Measurements from ENCODE around the gene ALDH1A2.
"Not testable (repeated sequence)": the region's sequence is repeated elsewhere in the genome, so short reads cannot be mapped to it uniquely, and the experiment has no call there.

Gene ALDH1A2

DNA sequence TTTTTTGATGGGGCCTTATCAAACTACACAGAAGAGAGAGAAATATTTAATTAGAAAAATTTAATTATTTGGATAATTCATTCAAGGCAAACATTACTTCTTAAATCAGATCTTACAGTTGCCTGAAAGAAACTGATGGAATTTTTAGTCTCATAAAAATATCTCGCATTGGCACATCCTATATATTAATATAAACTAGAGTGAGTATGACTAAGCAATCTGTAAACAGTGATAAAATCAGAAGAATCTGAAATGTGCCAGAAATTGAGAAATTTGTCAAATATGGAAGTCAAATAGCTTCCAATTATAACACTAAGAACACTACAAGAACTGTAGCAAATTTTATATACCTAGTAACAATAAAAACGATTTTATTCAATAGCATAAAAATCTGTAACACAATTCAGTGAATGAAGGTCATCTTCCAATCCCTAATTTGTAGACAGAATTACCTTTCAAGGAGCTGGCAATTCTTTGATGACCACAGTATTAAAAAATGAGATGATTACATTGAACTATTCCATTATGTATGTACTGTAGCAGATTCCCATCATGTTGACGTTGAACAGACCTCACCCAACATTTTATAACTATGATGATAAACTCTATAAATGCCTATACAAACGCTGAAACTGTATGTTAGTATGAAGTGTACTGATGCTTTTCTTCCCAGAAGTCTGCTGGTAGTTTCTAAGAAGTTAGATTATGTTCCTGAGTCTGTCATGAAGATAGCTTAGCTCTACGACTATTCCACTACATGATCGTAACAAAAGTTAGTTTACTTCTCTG is 63.0 kb downstream of the ALDH1A2 start:
- Histone ChIP-seq H3K4me3 (ENCODE audit: low read length) (no peak overlapping the region), H3K27me3 (ENCODE audit: control insufficient read depth, insufficient read depth, low read length) (no peaks in the 10 kb centered on the region), H3K9ac (ENCODE audit: low read length) (no peak overlapping the region), H3K27ac (ENCODE audit: low read depth, low read length) (no peak overlapping the region), H3K36me3 (ENCODE audit: control insufficient read depth, insufficient read depth, low read length) (no peaks in the 10 kb centered on the region), H3K4me1 (ENCODE audit: control insufficient read depth, insufficient read depth, low read length) (no peaks in the 10 kb centered on the region)

DNA sequence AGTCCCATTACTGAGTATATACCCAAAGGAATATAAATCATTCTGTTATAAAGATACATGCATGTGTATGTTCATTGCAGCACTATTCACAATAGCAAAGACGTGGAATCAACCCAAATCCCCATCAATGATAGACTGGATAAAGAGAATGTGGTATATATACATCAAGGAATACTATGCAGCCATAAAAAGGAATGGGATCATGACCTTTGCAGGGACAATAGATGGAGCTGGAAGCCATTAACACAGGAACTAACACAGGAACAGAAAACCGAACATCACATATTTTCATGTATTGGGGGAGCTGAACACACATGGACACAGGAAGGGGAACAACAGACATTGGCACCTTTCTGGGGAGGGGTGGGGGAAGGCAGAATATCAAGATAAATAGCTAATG is 65.8 kb downstream of the ALDH1A2 start:
- not testable (repeated sequence) for H3K4me1 ChIP-seq (ENCODE audit: control insufficient read depth, insufficient read depth, low read length); H3K27me3 ChIP-seq (ENCODE audit: control insufficient read depth, insufficient read depth, low read length); H3K4me3 ChIP-seq (ENCODE audit: low read length); H3K27ac ChIP-seq (ENCODE audit: low read depth, low read length); H3K36me3 ChIP-seq (ENCODE audit: control insufficient read depth, insufficient read depth, low read length); H3K9ac ChIP-seq (ENCODE audit: low read length)

DNA sequence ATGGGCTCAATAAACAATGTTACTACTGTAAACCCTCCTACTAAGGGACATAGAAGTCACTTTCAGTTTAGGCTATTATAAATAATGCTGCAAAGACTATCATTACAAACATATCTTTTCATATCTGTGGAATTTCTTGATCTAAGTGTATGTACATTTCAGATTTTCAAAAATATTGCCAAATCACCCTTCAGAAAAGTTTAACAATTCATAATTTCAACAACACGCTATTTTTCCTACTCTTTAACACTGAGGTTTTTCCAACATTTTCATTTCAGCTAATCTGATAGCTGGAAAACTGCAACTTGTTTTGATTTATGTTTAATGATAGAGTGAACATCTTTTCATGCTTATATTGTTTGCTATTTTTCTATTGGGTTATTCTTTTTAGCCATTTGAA is 69.0 kb downstream of the ALDH1A2 start:
- Histone ChIP-seq H3K36me3 (ENCODE audit: control insufficient read depth, insufficient read depth, low read length) (no peaks in the 10 kb centered on the region), H3K4me1 (ENCODE audit: control insufficient read depth, insufficient read depth, low read length) (no peaks in the 10 kb centered on the region), H3K4me3 (ENCODE audit: low read length) (no peak overlapping the region), H3K9ac (ENCODE audit: low read length) (no peak overlapping the region), H3K27ac (ENCODE audit: low read depth, low read length) (no peak overlapping the region), H3K27me3 (ENCODE audit: control insufficient read depth, insufficient read depth, low read length) (no peaks in the 10 kb centered on the region)

DNA sequence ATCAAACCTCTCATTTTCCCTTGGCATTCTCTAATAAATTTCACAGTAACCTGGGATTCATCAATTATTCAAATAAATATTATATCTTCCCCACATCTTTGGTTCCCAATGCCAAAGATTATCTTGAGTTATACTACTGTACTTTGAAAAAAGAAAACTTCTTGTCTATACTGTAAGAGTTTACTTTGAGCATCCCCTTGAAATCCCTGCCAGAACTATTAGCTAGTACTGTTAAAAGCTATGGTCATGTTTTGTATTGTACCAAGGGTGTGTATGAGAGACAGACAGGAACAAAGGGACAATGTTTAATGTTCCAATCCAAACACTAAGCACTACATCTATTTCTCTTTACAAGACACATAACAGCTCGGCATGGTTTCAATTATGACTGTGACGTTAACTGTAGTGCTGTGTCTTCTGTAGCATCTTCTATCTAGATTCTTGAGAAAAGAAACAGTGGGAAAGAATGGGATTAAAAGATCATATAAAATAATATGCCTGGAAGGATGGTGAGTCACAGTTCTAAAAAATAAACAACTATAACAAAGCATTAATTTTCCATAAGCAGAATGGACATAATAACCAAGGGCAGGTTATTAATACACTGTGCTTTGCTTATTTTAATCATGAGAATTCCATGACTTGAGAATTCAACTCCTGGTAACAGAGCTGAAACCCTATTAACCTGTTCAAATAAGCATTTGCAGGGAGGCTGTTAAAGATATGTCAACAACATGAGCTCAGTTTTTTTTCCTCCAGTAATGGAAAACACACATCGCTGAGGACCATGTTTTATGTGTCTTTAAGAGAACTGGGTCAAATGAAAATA is 71.1 kb downstream of the ALDH1A2 start:
- Histone ChIP-seq H3K36me3 (ENCODE audit: control insufficient read depth, insufficient read depth, low read length) (no peaks in the 10 kb centered on the region), H3K4me1 (ENCODE audit: control insufficient read depth, insufficient read depth, low read length) (no peaks in the 10 kb centered on the region), H3K27ac (ENCODE audit: low read depth, low read length) (no peak overlapping the region), H3K4me3 (ENCODE audit: low read length) (no peak overlapping the region), H3K27me3 (ENCODE audit: control insufficient read depth, insufficient read depth, low read length) (no peaks in the 10 kb centered on the region), H3K9ac (ENCODE audit: low read length) (no peak overlapping the region)

DNA sequence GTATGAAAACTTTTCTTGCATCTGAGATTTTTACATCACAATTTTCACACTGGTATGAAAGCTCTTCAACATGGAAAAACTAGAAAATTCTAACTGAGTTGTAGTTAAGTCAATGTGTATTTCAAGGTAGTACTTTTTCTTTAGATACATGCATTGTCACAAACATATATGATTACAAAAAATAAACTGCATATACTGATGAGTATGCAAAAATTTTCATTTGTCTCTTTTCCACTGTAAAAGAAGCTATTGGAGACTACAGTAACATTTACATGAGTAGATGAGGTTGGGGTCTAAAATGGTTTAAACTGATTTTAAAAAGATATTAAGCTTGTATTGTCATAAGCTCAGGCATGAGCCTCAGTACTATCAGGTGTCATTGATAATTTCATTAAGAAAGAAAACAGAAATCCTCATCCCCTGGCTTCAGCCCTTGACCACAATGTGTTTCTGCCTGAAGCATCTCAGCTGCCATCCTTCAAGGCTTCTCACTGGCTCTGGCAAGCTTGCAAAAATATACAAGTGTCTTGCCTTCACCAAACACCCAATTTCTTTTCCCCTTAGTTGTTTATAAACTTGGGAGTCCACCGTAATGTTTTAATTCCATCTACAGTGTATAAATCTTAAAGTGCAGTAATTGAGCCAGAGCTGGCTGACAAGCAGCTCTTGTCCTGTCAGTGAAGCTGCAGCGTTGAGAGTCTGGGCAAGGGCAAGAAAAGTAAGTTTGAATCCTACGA is 71.9 kb downstream of the ALDH1A2 start:
- no peaks in the 10 kb centered on the region for H3K36me3 ChIP-seq (ENCODE audit: control insufficient read depth, insufficient read depth, low read length)
- no peak overlapping the region for H3K9ac ChIP-seq (ENCODE audit: low read length)
- H3K27me3 ChIP-seq (ENCODE audit: control insufficient read depth, insufficient read depth, low read length) = no peaks in the 10 kb centered on the region
- no peaks in the 10 kb centered on the region for H3K4me1 ChIP-seq (ENCODE audit: control insufficient read depth, insufficient read depth, low read length)
- no peak overlapping the region for H3K4me3 ChIP-seq (ENCODE audit: low read length)
- H3K27ac ChIP-seq (ENCODE audit: low read depth, low read length) = no peak overlapping the region

DNA sequence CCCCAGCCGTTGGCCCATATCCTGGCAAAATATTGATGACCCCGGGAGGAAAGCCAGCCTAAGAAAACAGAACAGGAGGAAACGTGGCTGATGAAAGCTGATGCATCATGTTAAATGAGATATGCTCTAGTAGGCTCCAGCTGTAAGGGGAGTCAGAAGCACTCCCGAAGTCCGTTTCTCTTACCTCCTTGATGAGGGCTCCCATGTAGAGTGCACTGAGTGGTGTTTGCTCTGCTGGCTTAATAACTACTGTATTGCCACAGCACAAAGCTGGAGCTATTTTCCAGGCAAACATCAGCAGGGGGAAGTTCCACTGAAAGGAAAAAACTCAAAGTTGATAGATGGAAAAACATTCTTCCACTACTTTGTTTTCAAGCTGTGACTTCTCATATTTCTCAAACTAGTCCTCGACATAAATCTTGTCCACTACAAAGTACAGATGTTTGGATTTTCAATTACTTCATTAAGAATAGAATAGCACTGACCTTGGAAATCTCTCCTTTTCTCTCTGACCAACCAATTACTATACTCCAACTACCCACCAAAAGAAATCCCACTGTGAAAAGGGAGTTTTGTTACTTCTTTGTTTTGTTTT is 72.7 kb downstream of the ALDH1A2 start:
- no peaks in the 10 kb centered on the region for H3K36me3 ChIP-seq (ENCODE audit: control insufficient read depth, insufficient read depth, low read length)

DNA sequence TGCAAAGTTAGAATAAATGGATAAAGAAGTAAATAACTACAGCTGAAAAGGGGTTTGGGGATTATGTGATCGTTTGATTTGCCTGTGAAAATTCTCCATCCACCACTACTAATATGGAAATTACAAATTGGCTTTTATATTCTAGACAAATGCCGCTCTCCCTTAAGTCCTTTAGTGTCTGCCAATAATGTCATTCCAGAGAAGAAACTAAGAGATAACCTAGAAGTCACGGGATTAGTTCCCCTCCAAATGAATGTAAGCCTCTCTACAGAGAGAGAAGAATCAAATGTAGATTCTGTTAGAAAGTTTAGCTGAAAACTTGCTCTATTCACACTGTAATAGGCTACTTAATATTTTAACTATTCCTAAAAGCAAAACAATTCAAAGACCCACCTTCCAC is 92.0 kb downstream of the ALDH1A2 start:
- H3K36me3 ChIP-seq (ENCODE audit: control insufficient read depth, insufficient read depth, low read length) = no peaks in the 10 kb centered on the region
- H3K4me1 ChIP-seq (ENCODE audit: control insufficient read depth, insufficient read depth, low read length) = no peaks in the 10 kb centered on the region
- H3K27me3 ChIP-seq (ENCODE audit: control insufficient read depth, insufficient read depth, low read length) = no peaks in the 10 kb centered on the region
- no peak overlapping the region for H3K27ac ChIP-seq (ENCODE audit: low read depth, low read length)
- H3K9ac ChIP-seq (ENCODE audit: low read length) = no peak overlapping the region
- no peak overlapping the region for H3K4me3 ChIP-seq (ENCODE audit: low read length)

More for the DNA sequence above, 72.7 kb downstream of the ALDH1A2 start:
- H3K27me3 ChIP-seq (ENCODE audit: control insufficient read depth, insufficient read depth, low read length) = no peaks in the 10 kb centered on the region
- H3K27ac ChIP-seq (ENCODE audit: low read depth, low read length) = no peak overlapping the region
- H3K4me3 ChIP-seq (ENCODE audit: low read length) = no peak overlapping the region
- H3K4me1 ChIP-seq (ENCODE audit: control insufficient read depth, insufficient read depth, low read length) = no peaks in the 10 kb centered on the region
- H3K9ac ChIP-seq (ENCODE audit: low read length) = no peak overlapping the region

DNA sequence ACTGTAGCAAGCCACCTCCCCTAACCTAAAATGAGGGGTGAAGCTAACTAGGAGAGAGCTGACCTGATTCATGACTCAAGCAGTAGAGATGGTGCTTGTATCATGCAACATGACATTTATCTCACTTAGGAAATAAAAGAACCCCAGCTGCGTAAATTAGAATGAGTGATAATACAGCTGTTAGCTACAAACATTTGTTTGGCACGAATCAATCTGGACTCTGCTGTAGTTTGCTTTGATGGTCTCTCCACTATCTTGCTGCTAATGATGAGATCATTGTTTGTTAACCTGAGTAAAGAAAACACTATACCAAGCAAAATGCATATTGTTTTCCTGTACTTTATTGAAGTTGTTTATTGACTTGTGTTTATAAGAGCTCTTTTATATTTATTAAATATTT is 92.6 kb downstream of the ALDH1A2 start:
- no peak overlapping the region for H3K27ac ChIP-seq (ENCODE audit: low read depth, low read length)
- no peak overlapping the region for H3K9ac ChIP-seq (ENCODE audit: low read length)
- no peaks in the 10 kb centered on the region for H3K27me3 ChIP-seq (ENCODE audit: control insufficient read depth, insufficient read depth, low read length)
- no peaks in the 10 kb centered on the region for H3K36me3 ChIP-seq (ENCODE audit: control insufficient read depth, insufficient read depth, low read length)
- no peaks in the 10 kb centered on the region for H3K4me1 ChIP-seq (ENCODE audit: control insufficient read depth, insufficient read depth, low read length)
- H3K4me3 ChIP-seq (ENCODE audit: low read length) = no peak overlapping the region

DNA sequence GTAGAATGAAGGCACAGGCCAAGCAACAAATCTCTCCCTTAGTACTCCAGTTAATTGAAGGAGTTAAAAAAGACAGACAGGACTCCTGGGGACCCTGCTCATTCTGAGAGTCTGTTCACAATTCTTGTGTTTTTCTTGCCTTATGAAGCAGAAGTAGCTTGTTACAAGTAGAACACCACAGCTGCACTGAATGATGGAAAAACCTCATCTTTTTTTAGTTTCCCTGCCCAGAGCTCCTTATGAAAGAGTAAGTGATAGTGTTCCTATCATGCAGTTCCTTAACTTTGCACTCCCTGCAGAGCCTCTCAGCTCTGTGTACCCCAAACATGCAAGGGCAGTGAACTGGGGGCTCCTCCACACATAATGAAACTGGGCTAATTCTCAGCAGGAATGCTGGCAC is 95.5 kb downstream of the ALDH1A2 start:
- H3K27me3 ChIP-seq (ENCODE audit: control insufficient read depth, insufficient read depth, low read length) = no peaks in the 10 kb centered on the region
- H3K27ac ChIP-seq (ENCODE audit: low read depth, low read length) = no peak overlapping the region
- H3K9ac ChIP-seq (ENCODE audit: low read length) = no peak overlapping the region
- no peak overlapping the region for H3K4me3 ChIP-seq (ENCODE audit: low read length)
- no peaks in the 10 kb centered on the region for H3K4me1 ChIP-seq (ENCODE audit: control insufficient read depth, insufficient read depth, low read length)
- H3K36me3 ChIP-seq (ENCODE audit: control insufficient read depth, insufficient read depth, low read length) = no peaks in the 10 kb centered on the region

DNA sequence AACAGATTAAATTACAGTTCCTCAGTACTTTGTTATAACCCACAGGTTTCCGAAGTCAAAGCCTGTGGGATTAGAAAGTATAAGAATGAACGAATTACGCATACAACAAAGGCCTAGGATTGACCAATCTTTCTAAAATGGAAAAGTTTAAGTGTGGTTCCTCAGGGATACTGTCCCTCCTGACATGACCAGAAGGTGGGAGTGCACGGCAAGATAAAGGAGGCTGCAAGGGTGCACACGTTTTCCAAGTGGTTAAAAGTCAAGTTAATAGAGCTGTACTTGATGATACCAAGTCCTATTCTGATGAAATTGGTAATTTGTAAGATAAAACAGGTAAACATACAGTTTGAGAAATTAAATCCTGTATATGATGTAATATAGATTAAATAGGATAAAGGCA is 96.2 kb downstream of the ALDH1A2 start:
- H3K4me3 ChIP-seq (ENCODE audit: low read length) = no peak overlapping the region
- H3K27ac ChIP-seq (ENCODE audit: low read depth, low read length) = no peak overlapping the region
- no peaks in the 10 kb centered on the region for H3K27me3 ChIP-seq (ENCODE audit: control insufficient read depth, insufficient read depth, low read length)
- H3K9ac ChIP-seq (ENCODE audit: low read length) = no peak overlapping the region
- H3K4me1 ChIP-seq (ENCODE audit: control insufficient read depth, insufficient read depth, low read length) = no peaks in the 10 kb centered on the region
- no peaks in the 10 kb centered on the region for H3K36me3 ChIP-seq (ENCODE audit: control insufficient read depth, insufficient read depth, low read length)

DNA sequence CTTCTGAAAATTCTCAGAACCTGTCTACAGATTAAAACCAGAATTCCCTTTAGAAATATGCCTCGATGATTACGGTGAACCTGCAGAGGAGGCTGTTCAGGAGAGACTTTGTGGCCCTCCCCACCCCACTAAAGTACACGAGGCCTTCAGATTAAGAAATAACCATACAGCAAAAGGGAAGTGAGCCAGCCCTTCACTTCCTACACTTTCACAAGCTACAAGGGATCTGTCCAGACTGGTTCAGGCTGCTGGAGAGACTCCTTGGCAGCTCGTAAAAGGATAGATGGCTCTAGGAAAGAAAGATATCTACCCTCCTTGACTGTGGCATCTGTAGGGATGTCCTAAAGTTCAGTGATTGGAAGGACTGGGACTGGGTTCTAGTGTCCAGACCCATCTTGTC is 102.6 kb downstream of the ALDH1A2 start:
- no peaks in the 10 kb centered on the region for H3K4me1 ChIP-seq (ENCODE audit: control insufficient read depth, insufficient read depth, low read length)
- no peak overlapping the region for H3K9ac ChIP-seq (ENCODE audit: low read length)
- H3K27ac ChIP-seq (ENCODE audit: low read depth, low read length) = no peak overlapping the region
- no peaks in the 10 kb centered on the region for H3K36me3 ChIP-seq (ENCODE audit: control insufficient read depth, insufficient read depth, low read length)
- no peak overlapping the region for H3K4me3 ChIP-seq (ENCODE audit: low read length)
- no peaks in the 10 kb centered on the region for H3K27me3 ChIP-seq (ENCODE audit: control insufficient read depth, insufficient read depth, low read length)

DNA sequence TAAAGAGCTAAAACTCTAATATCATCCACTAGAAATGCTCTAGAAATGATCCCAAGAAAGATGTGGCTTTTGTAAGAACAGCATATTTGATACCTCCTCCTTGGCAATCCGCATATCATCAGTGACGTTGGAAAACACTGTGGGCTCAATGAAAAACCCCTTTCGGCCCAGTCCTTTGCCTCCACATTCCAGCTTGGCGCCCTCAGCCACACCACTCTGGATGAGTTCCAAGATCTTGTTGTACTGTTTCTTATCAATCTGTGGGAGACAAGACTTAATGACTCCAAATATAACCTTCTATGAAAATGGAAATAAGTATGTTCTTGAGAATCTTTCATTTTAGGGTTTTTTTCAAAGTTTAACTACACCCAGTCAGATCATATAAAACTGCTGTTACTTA is 103.6 kb downstream of the ALDH1A2 start:
- H3K27ac ChIP-seq (ENCODE audit: low read depth, low read length) = no peak overlapping the region
- no peaks in the 10 kb centered on the region for H3K27me3 ChIP-seq (ENCODE audit: control insufficient read depth, insufficient read depth, low read length)
- no peak overlapping the region for H3K4me3 ChIP-seq (ENCODE audit: low read length)
- no peak overlapping the region for H3K9ac ChIP-seq (ENCODE audit: low read length)
- H3K36me3 ChIP-seq (ENCODE audit: control insufficient read depth, insufficient read depth, low read length) = no peaks in the 10 kb centered on the region
- H3K4me1 ChIP-seq (ENCODE audit: control insufficient read depth, insufficient read depth, low read length) = no peaks in the 10 kb centered on the region

All from rectal smooth muscle tissue (tissue), 1 donor.